Endothelial cell of umbilical vein (primary cell): ENCODE measurements around the gene STK38L.

Experiments used
- CTCF ChIP-seq, 2 donors: IDR thresholded peaks; 1 replicate in 1 of 2; 2 replicates in 1 of 2; pipeline ENCODE4 v1.5.1; 2011; ENCODE audit warnings: low read length in 2 of 2, mild to moderate bottlenecking in 2 of 2, moderate library complexity in 2 of 2, control low read depth in 1 of 2, inconsistent platforms in 1 of 2, low read depth in 1 of 2; ENCODE audit not compliant: insufficient read depth in 1 of 2; ENCODE audit errors: extremely low read depth in 1 of 2
- EZH2 ChIP-seq: IDR thresholded peaks from 2 replicates; pipeline ENCODE4 v1.6.1; 2012; ENCODE audit warnings: borderline replicate concordance, low read depth, mild to moderate bottlenecking, moderate library complexity, low read length, inconsistent platforms; ENCODE audit not compliant: severe bottlenecking
- JUN ChIP-seq: IDR thresholded peaks from 2 replicates; pipeline ENCODE4 v1.6.1; 2011; ENCODE audit warnings: borderline replicate concordance, low read depth; ENCODE audit not compliant: insufficient read length, insufficient read depth
- POLR2A ChIP-seq: IDR thresholded peaks from 2 replicates; pipeline ENCODE4 v1.6.1; 2012; ENCODE audit warnings: low read depth, mild to moderate bottlenecking, control low read depth, low read length
- POLR2AphosphoS5 ChIP-seq: IDR thresholded peaks from 2 replicates; pipeline ENCODE4 v1.6.1; 2012; ENCODE audit warnings: low read depth, mild to moderate bottlenecking, control low read depth, low read length, moderate library complexity; ENCODE audit not compliant: insufficient read depth

GRCh38 chr12:27229367-27229766 is 14.7 kb upstream of the STK38L start:
- TF ChIP-seq POLR2A (no peak), CTCF (IDR thresholded peaks at IDR 0.05; ENCODE audit: extremely low read depth in 1 of 2, insufficient read depth in 1 of 2, low read depth in 1 of 2, low read length in 2 of 2) (no peak), EZH2 (no peak), POLR2AphosphoS5 (no peak), JUN (no peak)
